Measurements from ENCODE around the gene DDX20.
A peak's percentile ranks its signal among the peaks of the same experiment; 100 is the strongest.

Gene DDX20

DNA sequence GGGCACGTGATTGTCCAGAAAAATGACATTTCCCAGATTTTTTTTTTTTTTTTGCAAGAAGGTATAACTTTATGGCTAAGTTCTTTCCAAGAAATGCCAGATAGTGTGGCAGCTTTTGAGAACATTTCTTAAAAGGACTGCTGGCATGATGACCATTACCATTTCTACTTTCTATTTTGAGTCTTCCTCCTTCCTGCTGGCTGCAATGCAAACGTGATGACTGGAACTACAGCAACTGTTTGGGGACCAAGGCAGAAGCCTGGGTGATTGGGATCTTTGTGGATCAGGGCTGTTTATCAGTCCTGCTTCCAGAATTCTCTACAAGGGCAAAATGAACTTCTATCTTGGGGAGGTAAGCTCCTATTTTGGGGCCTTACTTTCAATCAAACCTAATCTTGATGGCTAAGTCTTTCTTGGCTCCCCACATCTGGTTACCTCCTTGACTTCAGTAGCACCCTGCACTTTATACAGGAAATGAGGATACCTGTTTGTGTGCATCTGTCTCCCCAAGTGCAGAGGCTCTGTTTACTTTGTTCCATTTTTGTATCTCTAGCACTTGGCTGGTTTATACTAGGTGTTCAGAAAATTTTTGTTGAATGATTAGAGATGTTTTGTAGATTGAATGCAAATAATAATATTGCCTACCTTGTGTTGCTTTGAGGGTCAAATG, 3.7 kb upstream of the DDX20 start:
- no peak for DNase-seq

GRCh38 chr1:111754984-111755330, 744 bp upstream of the DDX20 start:
- peak; percentile 34 for DNase-seq

GRCh38 chr1:111756124-111756513, 418 bp downstream of the DDX20 start:
- DNase-seq: no peak

GRCh38 chr1:111758373-111758772, 2.7 kb downstream of the DDX20 start:
- DNase-seq: no peak

DNA sequence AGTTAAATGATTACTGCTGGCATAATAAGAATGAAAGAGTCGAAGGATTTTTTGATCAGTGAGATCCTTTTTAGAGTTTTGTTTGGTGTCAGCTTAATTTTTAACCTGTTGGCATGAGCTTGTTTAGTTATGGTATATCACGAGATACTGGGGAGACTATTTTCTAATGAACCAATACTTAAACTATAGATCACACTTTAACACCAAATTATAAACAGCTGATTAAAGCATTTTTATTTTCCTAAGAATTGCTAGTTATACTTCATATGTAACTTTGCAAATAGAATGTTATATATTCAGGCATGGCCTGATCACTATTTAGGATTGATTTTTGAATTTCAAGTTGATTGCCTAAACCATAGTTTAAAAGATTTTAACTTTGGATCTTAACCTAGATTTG, 6.0 kb downstream of the DDX20 start:
- no peak for DNase-seq

GRCh38 chr1:111762332-111762731, 6.6 kb downstream of the DDX20 start:
- DNase-seq: no peak

- DNase-seq: no peak
Measured at GRCh38 chr1:111768023-111768422, 12.3 kb downstream of the DDX20 start.

- DNase-seq: no peak
Measured at GRCh38 chr1:111768625-111769024, 12.9 kb downstream of the DDX20 start.

GRCh38 chr1:111769517-111770146, 13.9 kb downstream of the DDX20 start:
- DNase-seq: peak; percentile 41

GRCh38 chr1:111770916-111771315, 15.2 kb downstream of the DDX20 start:
- no peak for DNase-seq

- DNase-seq: no peak
Measured at GRCh38 chr1:111775966-111776365, 20.3 kb downstream of the DDX20 start.

- no peak for DNase-seq
Measured at GRCh38 chr1:111776391-111776790, 20.7 kb downstream of the DDX20 start.

- DNase-seq: no peak
Measured at GRCh38 chr1:111776861-111777260, 21.2 kb downstream of the DDX20 start.

- no peak for DNase-seq
Measured at GRCh38 chr1:111777301-111777700, 21.6 kb downstream of the DDX20 start.

GRCh38 chr1:111778066-111778465, 22.4 kb downstream of the DDX20 start:
- DNase-seq: no peak

DNA sequence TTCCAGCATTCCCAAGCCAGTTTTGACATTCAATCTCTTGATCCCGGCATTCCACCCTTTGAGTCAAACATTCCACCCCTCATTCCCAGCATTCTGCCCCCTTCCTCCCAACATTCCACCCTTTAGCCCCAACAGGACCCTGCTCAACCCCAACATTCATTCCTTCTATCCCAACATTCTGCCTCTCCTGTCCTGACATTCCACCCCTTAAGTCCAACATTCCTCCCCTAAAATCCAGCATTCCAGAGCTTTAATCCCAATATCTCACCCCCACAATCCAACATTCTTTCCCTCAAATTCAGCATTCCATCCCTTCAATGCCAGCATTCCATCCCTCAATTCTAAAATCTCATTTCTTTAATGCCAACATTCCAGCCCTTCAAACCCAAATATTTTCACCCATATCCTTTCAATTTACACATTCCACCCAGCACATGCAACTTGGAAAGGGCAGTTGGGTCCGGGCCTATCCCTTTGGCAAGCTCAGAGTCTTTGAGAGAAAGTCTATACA, 22.9 kb downstream of the DDX20 start:
- no peak for DNase-seq

GRCh38 chr1:111779546-111779945, 23.8 kb downstream of the DDX20 start:
- no peak for DNase-seq

DNA sequence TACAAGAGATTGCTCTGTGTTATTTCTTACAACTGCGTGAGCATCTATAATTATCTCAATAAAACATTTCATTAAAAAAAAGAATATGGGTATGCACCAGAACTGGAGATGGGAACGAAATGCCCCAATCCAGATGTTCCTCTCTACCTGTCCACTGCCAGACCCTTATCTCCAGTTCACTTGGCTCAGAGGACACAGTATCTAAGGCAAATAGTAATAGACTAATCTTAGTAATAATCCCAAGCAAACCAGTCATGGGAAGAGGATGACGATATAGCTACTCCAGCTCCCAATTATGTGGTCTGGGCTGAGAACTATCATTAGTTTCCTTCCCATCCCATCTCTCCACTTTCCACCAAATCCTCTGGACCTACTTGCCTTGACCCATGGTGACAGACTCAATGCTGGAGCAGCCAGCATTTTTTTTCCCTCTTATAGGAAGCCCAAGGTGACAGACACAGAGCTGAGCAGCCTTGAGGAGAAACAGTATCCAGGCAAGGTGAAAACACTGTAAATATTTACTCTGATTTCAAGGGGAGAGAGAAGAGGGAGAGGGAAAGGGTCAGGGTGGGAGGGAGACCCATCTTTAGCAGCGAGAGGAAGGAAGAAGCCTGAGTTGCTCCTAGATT, 28.7 kb downstream of the DDX20 start:
- no peak for DNase-seq

- no peak for DNase-seq
Measured at GRCh38 chr1:111786669-111787207, 31.0 kb downstream of the DDX20 start.

- no peak for DNase-seq
Measured at GRCh38 chr1:111789142-111789541, 33.4 kb downstream of the DDX20 start.

GRCh38 chr1:111789666-111790316, 34.1 kb downstream of the DDX20 start:
- DNase-seq: no peak

- no peak for DNase-seq
Measured at GRCh38 chr1:111791776-111792175, 36.1 kb downstream of the DDX20 start.

DNA sequence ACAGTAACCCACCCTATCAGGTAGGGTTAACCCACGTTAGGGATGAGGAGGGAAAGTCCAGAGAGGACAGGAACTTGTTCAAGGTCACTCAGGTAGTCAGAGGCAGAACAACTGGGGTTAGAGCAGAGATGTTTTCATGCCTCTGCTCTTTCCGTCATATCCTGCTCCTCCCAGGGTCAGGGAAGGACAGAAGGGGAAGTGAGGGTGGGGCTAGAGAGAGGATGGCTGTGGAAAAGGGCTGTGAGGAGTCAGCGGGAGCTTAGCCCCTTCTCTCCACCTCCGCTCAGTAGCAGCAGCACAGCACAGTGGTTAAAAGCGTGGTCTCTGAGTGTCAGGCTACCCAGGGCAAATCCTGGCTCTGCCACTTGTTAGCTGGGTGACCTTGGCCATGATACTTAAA, 36.5 kb downstream of the DDX20 start:
- DNase-seq: no peak

- no peak for DNase-seq
Measured at GRCh38 chr1:111793923-111794322, 38.2 kb downstream of the DDX20 start.
